GM13976 (cell line): ENCODE measurements around the gene RARS2.
A peak's percentile ranks its signal among the peaks of the same experiment; 100 is the strongest.

Experiments used
- DNase-seq: peaks from one replicate; pipeline ENCODE4 v3.0.0; 2012; ENCODE audit warnings: low spot score
- in situ Hi-C: fragments of 300-500 bp; cut with MboI; formaldehyde crosslinking; loops from one replicate; pipeline ENCODE4 v1.12.0; 2022; ENCODE audit warnings: low sequenced_read_pairs, mixed read lengths, inconsistent platforms; ENCODE audit not compliant: unreplicated experiment
- TF ChIP-seq, protein P1 (sequence below): IDR thresholded peaks from 2 replicates; pipeline ENCODE4 v1.5.1; 2012; ENCODE audit warnings: borderline replicate concordance, mild to moderate bottlenecking; ENCODE audit not compliant: insufficient read depth; ENCODE audit errors: extremely low read depth, missing control alignments, control extremely low read depth

The RARS2 gene, protein sequence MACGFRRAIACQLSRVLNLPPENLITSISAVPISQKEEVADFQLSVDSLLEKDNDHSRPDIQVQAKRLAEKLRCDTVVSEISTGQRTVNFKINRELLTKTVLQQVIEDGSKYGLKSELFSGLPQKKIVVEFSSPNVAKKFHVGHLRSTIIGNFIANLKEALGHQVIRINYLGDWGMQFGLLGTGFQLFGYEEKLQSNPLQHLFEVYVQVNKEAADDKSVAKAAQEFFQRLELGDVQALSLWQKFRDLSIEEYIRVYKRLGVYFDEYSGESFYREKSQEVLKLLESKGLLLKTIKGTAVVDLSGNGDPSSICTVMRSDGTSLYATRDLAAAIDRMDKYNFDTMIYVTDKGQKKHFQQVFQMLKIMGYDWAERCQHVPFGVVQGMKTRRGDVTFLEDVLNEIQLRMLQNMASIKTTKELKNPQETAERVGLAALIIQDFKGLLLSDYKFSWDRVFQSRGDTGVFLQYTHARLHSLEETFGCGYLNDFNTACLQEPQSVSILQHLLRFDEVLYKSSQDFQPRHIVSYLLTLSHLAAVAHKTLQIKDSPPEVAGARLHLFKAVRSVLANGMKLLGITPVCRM

DNA sequence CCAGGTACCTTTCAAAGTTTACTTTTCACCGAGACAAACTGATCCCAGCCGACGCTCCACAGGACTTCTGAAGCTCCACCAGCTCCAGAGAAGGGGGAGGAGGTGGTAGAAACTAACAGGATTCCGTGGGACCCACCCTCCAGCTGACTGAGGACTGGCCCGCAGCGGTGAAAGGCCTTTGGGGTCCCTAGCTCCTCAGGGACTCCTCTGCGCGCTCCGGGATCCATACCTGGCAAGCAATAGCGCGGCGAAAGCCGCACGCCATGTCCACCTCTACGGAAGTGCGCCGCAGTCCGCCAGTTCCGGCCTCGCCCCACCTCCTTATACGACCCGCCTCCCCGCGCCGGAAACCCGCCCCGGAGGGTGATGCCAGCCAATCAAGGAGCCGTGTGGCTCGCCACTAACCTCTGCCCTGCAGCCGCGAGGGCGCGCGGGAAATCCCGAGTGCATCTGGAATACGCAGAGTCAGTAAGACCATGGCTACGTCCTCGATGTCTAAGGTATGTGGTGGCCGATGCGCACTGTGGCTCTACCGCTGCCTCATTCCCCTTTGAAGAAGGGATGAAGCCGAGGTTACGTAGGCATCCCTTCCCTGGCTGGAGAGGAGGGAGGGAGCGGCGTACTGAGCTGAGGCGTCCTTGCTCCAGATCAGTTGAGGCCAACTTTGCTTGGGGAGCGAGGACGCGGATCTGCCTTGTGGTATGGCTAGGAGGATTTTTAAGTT is at the start of gene RARS2, which contains the start of gene ORC3:
TSS of gene RARS2 (minus strand) at position 295 of the 724 bp plus-strand sequence. CDS start at position 265, 30 bp downstream.
TSS of gene ORC3 (plus strand) at position 443 of the 724 bp plus-strand sequence. CDS start at position 477, 34 bp downstream.
- TF ChIP-seq, protein P1, sequence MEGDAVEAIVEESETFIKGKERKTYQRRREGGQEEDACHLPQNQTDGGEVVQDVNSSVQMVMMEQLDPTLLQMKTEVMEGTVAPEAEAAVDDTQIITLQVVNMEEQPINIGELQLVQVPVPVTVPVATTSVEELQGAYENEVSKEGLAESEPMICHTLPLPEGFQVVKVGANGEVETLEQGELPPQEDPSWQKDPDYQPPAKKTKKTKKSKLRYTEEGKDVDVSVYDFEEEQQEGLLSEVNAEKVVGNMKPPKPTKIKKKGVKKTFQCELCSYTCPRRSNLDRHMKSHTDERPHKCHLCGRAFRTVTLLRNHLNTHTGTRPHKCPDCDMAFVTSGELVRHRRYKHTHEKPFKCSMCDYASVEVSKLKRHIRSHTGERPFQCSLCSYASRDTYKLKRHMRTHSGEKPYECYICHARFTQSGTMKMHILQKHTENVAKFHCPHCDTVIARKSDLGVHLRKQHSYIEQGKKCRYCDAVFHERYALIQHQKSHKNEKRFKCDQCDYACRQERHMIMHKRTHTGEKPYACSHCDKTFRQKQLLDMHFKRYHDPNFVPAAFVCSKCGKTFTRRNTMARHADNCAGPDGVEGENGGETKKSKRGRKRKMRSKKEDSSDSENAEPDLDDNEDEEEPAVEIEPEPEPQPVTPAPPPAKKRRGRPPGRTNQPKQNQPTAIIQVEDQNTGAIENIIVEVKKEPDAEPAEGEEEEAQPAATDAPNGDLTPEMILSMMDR = no peak
- in situ Hi-C loops = no loop called here
- peak; percentile 97 for DNase-seq

DNA sequence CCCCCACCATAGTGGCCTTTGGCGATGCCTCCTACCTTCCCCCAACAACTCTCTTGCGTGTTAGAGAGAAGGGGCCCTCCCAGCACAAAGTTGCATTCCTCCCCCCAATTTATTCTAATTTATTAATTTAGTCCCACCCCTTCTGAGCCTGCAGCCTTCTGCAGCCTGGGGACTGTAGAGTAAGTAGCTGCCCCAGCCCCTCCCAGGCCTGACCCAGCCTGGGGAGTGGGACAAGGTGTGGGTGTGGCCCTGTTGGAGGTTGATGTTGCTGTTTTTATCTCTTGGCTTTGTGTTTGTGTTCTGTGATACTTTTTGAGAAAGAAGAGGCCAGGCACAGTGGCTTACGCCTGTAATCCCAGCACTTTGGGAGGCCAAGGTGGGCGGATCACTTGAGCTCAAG is 49.6 kb upstream of the RARS2 start:
- in situ Hi-C loops = no loop called here
- no peak for DNase-seq
- TF ChIP-seq, protein P1 = no peak

DNA sequence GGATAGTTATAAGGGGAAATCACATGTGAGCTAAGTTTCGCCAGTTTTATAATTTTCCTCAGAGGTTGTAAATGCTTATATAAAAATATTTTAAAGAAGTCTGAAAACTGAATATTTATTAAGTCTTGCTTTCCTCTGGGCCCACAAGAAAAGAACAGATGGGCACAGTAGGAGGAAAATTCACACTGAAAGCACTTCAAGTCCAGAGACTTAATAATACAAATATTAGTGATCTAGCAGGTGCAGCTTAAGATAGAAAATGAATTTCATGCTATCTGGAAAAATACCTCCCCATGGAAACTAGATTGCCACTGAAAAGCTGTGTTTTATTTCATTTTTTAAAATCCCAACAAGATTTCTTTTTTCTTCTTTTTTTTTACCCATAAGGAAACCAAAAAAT is 47.3 kb upstream of the RARS2 start:
- TF ChIP-seq, protein P1 = no peak

DNA sequence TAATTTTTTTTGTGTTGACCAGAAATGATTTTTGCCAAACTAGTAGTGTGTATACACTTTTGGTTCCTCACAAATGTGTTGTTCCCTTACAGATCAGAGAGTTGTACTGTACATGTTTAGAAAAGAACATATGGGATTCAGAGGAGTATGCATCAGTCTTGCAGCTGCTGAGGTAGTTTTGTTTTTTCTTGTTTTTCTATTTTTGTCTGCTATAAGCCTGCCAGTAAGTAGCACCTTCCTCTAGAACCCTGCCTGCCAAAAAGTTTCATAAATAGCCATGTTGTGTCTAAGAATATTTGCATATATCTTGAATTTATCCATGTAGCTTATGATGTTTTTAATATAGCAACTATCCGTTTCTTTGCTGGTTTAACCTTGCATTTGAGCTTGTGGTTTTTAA is 46.5 kb upstream of the RARS2 start:
- TF ChIP-seq, protein P1 = no peak
- in situ Hi-C loops = no loop called here
- DNase-seq = no peak

More for the DNA sequence above, 47.3 kb upstream of the RARS2 start:
- in situ Hi-C loops = no loop called here
- no peak for DNase-seq

DNA sequence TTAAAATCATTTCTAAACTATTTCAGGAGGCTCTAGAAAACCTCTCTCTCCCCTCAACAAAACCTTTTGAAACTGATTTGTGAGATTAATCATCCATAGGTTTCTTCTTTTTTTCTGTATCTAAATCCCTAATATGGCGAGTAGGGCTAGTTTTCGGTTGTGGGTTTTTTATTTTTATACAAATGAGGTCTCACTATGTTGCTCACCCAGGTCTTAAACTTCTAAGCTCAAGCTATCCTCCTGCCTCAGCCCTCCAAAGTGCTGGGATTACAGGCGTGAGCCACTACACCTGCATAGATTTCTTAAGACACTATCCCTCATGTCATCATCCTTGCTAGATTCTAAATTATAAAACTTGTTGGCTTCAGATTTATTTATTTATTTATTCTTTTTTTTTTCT is 44.1 kb upstream of the RARS2 start:
- DNase-seq = no peak
- TF ChIP-seq, protein P1 = no peak
- in situ Hi-C loops = no loop called here

DNA sequence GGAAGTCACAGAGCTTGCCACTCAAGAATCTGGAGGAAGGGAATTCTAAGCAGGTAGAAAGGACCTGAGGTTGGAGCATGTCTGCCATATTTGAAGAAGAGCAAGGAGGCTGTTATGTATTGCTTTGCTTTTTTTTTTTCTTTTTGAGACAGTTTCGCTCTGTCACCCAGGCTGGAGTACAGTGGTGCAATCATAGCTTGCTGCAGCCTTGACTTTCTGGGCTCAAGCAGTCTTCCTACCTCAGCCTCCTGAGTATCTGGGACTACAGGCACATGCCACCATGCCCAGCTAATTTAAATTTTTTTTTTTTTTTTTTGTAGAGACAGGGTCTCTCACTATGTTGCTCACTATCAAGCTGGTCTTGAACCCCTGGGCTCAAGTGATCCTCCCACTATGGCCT is 41.0 kb upstream of the RARS2 start:
- in situ Hi-C loops = no loop called here
- no peak for DNase-seq
- TF ChIP-seq, protein P1 = no peak
